GOT3 (cell line): Measurements from ENCODE around the gene CASK.

Source experiments
- DNase-seq: peaks from one replicate; lab custom pipeline; 2025; ENCODE audit warnings: mixed read lengths; lab: John Stamatoyannopoulos, UW

CASK gene

DNA sequence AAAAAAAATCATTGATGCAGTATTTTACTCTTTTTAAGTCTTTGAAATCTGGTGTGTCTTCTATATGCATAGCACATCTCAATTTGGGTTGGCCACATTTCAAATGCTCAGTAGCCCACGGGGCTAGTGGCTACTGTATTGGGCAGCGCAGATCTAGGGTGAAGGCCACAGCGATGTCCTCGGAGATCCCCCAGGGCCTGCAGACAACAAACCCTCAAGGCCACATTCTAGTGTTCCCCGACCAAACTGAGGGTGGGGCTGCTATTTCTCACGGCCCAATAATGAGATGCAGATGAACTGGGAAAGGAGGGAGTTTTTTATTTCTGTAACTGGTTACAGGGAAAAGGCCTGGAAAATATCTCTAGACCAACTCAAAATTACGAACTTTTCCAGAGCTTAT lies 452.6 kb downstream of the CASK start:
- no peak for DNase-seq

DNA sequence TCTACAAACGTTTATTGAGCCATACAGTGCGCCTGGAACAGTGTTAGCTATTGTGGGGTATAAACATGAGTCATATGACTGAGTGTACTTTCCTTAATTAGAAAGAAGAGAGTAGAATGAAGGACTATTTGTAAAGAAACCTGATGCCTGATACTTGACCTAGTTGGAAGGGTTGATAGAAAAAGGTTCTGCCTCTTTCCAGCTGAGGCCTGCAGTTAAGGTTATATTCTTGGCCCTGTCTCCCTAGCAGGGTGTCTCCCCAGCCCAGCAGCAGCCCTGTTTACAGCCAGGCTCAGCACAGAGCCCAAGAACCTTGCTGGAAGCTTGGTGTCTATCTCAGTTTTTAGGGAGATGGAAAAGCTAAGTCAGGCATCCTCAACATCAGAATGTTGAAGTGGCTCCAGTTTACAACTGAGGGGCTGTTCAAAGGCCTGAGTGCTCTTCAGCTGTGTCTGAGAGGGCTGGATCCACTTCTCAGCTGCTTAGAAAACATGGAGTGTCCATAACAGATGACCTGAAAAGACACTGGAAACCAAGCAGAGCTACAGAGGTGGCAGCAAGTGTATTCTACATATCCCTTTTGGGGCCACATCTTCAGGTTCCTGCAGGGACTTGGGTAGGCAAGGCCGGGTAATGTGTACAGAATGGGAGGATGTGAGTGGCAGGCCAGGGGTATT lies 454.6 kb downstream of the CASK start:
- no peak for DNase-seq
